SW 1271 (cell line): ENCODE results near the gene KREMEN2.

Experiments
- DNase-seq, 2 experiments: peaks; one replicate each; lab custom pipeline; 2025; lab: John Stamatoyannopoulos, UW

Gene KREMEN2

GRCh38 chr16:2964475-2965336 lies 631 bp downstream of the KREMEN2 start:
- peak; percentile 54 to 55 for DNase-seq

- no peak for DNase-seq
Observed at GRCh38 chr16:2966043-2966807, 2.1 kb downstream of the KREMEN2 start.

GRCh38 chr16:2966808-2967191 lies 2.7 kb downstream of the KREMEN2 start:
- DNase-seq, result no peak

- DNase-seq, result no peak
Observed at GRCh38 chr16:2967211-2967631, 3.1 kb downstream of the KREMEN2 start.

GRCh38 chr16:2967721-2968161 lies 3.7 kb downstream of the KREMEN2 start:
- no peak for DNase-seq

GRCh38 chr16:2968368-2968737 lies 4.3 kb downstream of the KREMEN2 start:
- no peak for DNase-seq

GRCh38 chr16:2968738-2969544 lies 4.9 kb downstream of the KREMEN2 start, which contains the start of gene PAQR4:
TSS of gene PAQR4 (plus strand) at chr16:2969348. CDS start at chr16:2969675, 327 bp downstream.
- peak in 1 of 2 experiments; percentile 67 for DNase-seq

GRCh38 chr16:2969545-2970521 lies 5.8 kb downstream of the KREMEN2 start:
- DNase-seq, result peak in 1 of 2 experiments; percentile 45

GRCh38 chr16:2970563-2970962 lies 6.5 kb downstream of the KREMEN2 start:
- no peak for DNase-seq

- DNase-seq, result no peak
Observed at GRCh38 chr16:2971134-2971984, 7.3 kb downstream of the KREMEN2 start.

GRCh38 chr16:2971985-2972784 lies 8.1 kb downstream of the KREMEN2 start:
- no peak for DNase-seq

- no peak for DNase-seq
Observed at GRCh38 chr16:2973093-2973492, 9.0 kb downstream of the KREMEN2 start.

- DNase-seq, result no peak
Observed at GRCh38 chr16:2973605-2974318, 9.7 kb downstream of the KREMEN2 start.

- no peak for DNase-seq
Observed at GRCh38 chr16:2974319-2975056, 10.4 kb downstream of the KREMEN2 start.

- DNase-seq, result no peak
Observed at GRCh38 chr16:2975161-2975795, 11.2 kb downstream of the KREMEN2 start.

GRCh38 chr16:2976201-2976600 lies 12.1 kb downstream of the KREMEN2 start:
- DNase-seq, result no peak

GRCh38 chr16:2976673-2977072 lies 12.6 kb downstream of the KREMEN2 start:
- no peak for DNase-seq
